PC-3 (cell line): ENCODE results near the gene CCDC60. TPM values are rescaled to one million over a fixed set of nuclear protein-coding genes. Genes with fewer than 3 reads are reported as not detected.

Source experiments
- ATAC-seq: fragments of 200-7000 bp; cut with Tn5 transposase; 2 replicates; pipeline ENCODE4 v1.9.1; 2020; ENCODE audit warnings: mild to moderate bottlenecking, moderate library complexity
- BruUV-seq: library from RNA; stranded (reverse); fragments of 400-500 nt; replicated peaks from 2 replicates; lab custom pipeline; 2021; lab: Mats Ljungman, UMichigan
- CTCF ChIA-PET: fragments of 300-600 bp; sonication (Branson Sonifier 250); formaldehyde crosslinking; loops from one replicate; lab custom pipeline; 2022; ENCODE audit warnings: antibody characterized with exemption; lab: Charles Lee
- POLR2A ChIA-PET: fragments of 300-600 bp; sonication (Branson Sonifier 250); formaldehyde crosslinking; loops from one replicate; lab custom pipeline; 2022; ENCODE audit warnings: antibody characterized with exemption; ENCODE audit not compliant: unreplicated experiment; lab: Charles Lee
- DNase-seq: peaks from one replicate; pipeline ENCODE4 v3.0.0-alpha.2; 2015
- H2AFZ ChIP-seq: fragments of 300-600 bp; sonication (generic); 2 replicates; pipeline ENCODE4 v1.6.0; 2016; ENCODE audit warnings: antibody characterized with exemption, low read length
- H3F3A ChIP-seq: fragments of 300-600 bp; sonication (generic); one replicate; pipeline ENCODE4 v1.6.0; 2017; ENCODE audit warnings: antibody characterized with exemption, low read length, control low read depth, mild to moderate bottlenecking; ENCODE audit not compliant: unreplicated experiment
- H3K27ac ChIP-seq: fragments of 300-600 bp; sonication (generic); 2 replicates; pipeline ENCODE4 v1.5.1; 2016; ENCODE audit warnings: mild to moderate bottlenecking, low read length
- H3K27me3 ChIP-seq: fragments of 300-600 bp; sonication (generic); 2 replicates; pipeline ENCODE4 v1.6.1; 2016; ENCODE audit warnings: low read length, mixed read lengths
- H3K36me3 ChIP-seq: fragments of 300-600 bp; sonication (generic); 2 replicates; pipeline ENCODE4 v1.6.1; 2016; ENCODE audit warnings: low read depth, mixed run types, low read length, mixed read lengths
- H3K4me1 ChIP-seq: fragments of 300-600 bp; sonication (generic); 2 replicates; pipeline ENCODE4 v1.5.1; 2016; ENCODE audit warnings: low read length; ENCODE audit not compliant: insufficient read depth
- H3K4me2 ChIP-seq: fragments of 300-600 bp; sonication (generic); 2 replicates; pipeline ENCODE4 v1.6.0; 2016; ENCODE audit warnings: low read length
- H3K4me3 ChIP-seq: fragments of 300-600 bp; sonication (generic); 2 replicates; pipeline ENCODE4 v1.5.1; 2016; ENCODE audit warnings: mild to moderate bottlenecking, low read length, mixed read lengths
- H3K79me2 ChIP-seq: fragments of 300-600 bp; sonication (generic); 2 replicates; pipeline ENCODE4 v1.6.1; 2017; ENCODE audit warnings: low read length, mixed read lengths
- H3K9ac ChIP-seq: fragments of 300-600 bp; sonication (generic); 2 replicates; pipeline ENCODE4 v1.6.0; 2016; ENCODE audit warnings: mild to moderate bottlenecking, low read length
- H3K9me2 ChIP-seq: fragments of 300-600 bp; sonication (generic); replicated peaks from 2 replicates; pipeline ENCODE4 v1.6.1; 2016; ENCODE audit warnings: mixed run types, low read length, mixed read lengths
- H3K9me3 ChIP-seq: fragments of 300-600 bp; sonication (generic); 2 replicates; pipeline ENCODE4 v1.6.1; 2016; ENCODE audit warnings: low read length, mixed read lengths
- H4K20me1 ChIP-seq: fragments of 300-600 bp; sonication (generic); 2 replicates; pipeline ENCODE4 v1.6.1; 2016; ENCODE audit warnings: low read length, mixed read lengths
- CTCF ChIP-seq: fragments of 300-600 bp; sonication (generic); conservative IDR thresholded peaks from 2 replicates; pipeline ENCODE4 v1.5.1; 2017; ENCODE audit warnings: antibody characterized with exemption, low read depth, mild to moderate bottlenecking, low read length
- EZH2 ChIP-seq: fragments of 300-600 bp; sonication (generic); IDR thresholded peaks from one replicate; pipeline ENCODE4 v1.6.1; 2017; ENCODE audit warnings: antibody characterized with exemption, mild to moderate bottlenecking, low read length; ENCODE audit not compliant: unreplicated experiment
- EZH2phosphoT487 ChIP-seq: fragments of 300-600 bp; sonication (generic); IDR thresholded peaks from 2 replicates; pipeline ENCODE4 v1.6.1; 2018; ENCODE audit warnings: mild to moderate bottlenecking, antibody characterized with exemption, low read length, borderline replicate concordance
- intact Hi-C: fragments of 100-400 bp; cut with micrococcal nuclease; formaldehyde crosslinking; loops from 2 replicates; pipeline ENCODE4 v1.9.0; 2023
- total RNA-seq: library from RNA; depleted of rRNA; stranded (reverse); fragments of >200 nt; gene quantifications from 2 replicates; pipeline ENCODE4 v1.2.3, GENCODE V29; 2014

CCDC60 gene
- total RNA-seq, 1 experiment from 2014 or later = not detected

- POLR2A ChIA-PET = no interaction called here
- Histone ChIP-seq H3K27ac (no peak overlapping the region), H3F3A (no peaks in the 10 kb centered on the region), H3K4me3 (no peak overlapping the region), H3K79me2 (no peaks in the 10 kb centered on the region), H2AFZ (no peak overlapping the region), H4K20me1 (no peaks in the 10 kb centered on the region), H3K9me3 (no peaks in the 10 kb centered on the region), H3K36me3 (no peaks in the 10 kb centered on the region), H3K9me2 (no peaks in the 10 kb centered on the region), H3K9ac (no peak overlapping the region), H3K4me2 (no peak overlapping the region), H3K4me1 (no peaks in the 10 kb centered on the region), H3K27me3 (peaks cover 12% of the 10 kb centered on the region)
- BruUV-seq = no TSS peak
- CTCF ChIA-PET = no interaction called here
- intact Hi-C loops = no loop called here
- no peak for TF ChIP-seq CTCF
- TF ChIP-seq EZH2 = no peak
- ATAC-seq (no peak), DNase-seq (no peak)
Measured at GRCh38 chr12:119307747-119308146, 26.8 kb upstream of the CCDC60 start.

GRCh38 chr12:119308708-119309456 lies 25.6 kb upstream of the CCDC60 start:
- H3F3A ChIP-seq = no peaks in the 10 kb centered on the region
- H3K79me2 ChIP-seq = no peaks in the 10 kb centered on the region
- H3K4me1 ChIP-seq = no peaks in the 10 kb centered on the region
- H4K20me1 ChIP-seq = no peaks in the 10 kb centered on the region
- H3K27me3 ChIP-seq = peaks cover 19% of the 10 kb centered on the region
- no peaks in the 10 kb centered on the region for H3K36me3 ChIP-seq
- no TSS peak for BruUV-seq
- no peak overlapping the region for H3K4me2 ChIP-seq
- POLR2A ChIA-PET = no interaction called here
- DNase-seq (no peak), ATAC-seq (no peak)
- CTCF ChIA-PET = no interaction called here
- H3K27ac ChIP-seq = no peak overlapping the region
- TF ChIP-seq CTCF = no peak
- TF ChIP-seq EZH2 = no peak
- TF ChIP-seq EZH2phosphoT487 = no peak
- H3K9ac ChIP-seq = no peak overlapping the region
- no peak overlapping the region for H2AFZ ChIP-seq
- H3K9me2 ChIP-seq = no peaks in the 10 kb centered on the region
- no peak overlapping the region for H3K4me3 ChIP-seq
- H3K9me3 ChIP-seq = no peaks in the 10 kb centered on the region
- intact Hi-C loops = no loop called here

GRCh38 chr12:119311878-119312277 lies 22.7 kb upstream of the CCDC60 start:
- Histone ChIP-seq H3F3A (no peaks in the 10 kb centered on the region), H3K4me1 (no peaks in the 10 kb centered on the region), H3K9ac (no peak overlapping the region), H3K4me3 (no peak overlapping the region), H3K9me2 (no peaks in the 10 kb centered on the region), H3K27ac (no peak overlapping the region), H3K9me3 (no peaks in the 10 kb centered on the region), H4K20me1 (no peaks in the 10 kb centered on the region), H2AFZ (no peak overlapping the region), H3K36me3 (no peaks in the 10 kb centered on the region), H3K79me2 (no peaks in the 10 kb centered on the region), H3K27me3 (peaks cover 31% of the 10 kb centered on the region), H3K4me2 (no peak overlapping the region)
- intact Hi-C loops = no loop called here
- POLR2A ChIA-PET = no interaction called here
- no peak for TF ChIP-seq CTCF
- no peak for TF ChIP-seq EZH2phosphoT487
- TF ChIP-seq EZH2 = no peak
- CTCF ChIA-PET = no interaction called here
- DNase-seq (no peak), ATAC-seq (no peak)
- no TSS peak for BruUV-seq
